GM23338 (cell line): ENCODE measurements around the gene KRT3. TPM values are rescaled to one million over a fixed set of nuclear protein-coding genes. Genes with fewer than 3 reads are reported as not detected.

Experiments
- ATAC-seq: fragments of 200-7000 bp; cut with Tn5 transposase; 3 replicates; pipeline ENCODE4 v1.9.1; 2020
- DNase-seq: peaks from one replicate; pipeline ENCODE4 v3.0.0-alpha.2; 2015; ENCODE audit warnings: low spot score
- H2AFZ ChIP-seq: fragments of 200-600 bp; sonication (generic); 2 replicates; pipeline ENCODE4 v1.8.0; 2016; ENCODE audit warnings: antibody characterized with exemption, mild to moderate bottlenecking, moderate library complexity
- H3F3A ChIP-seq: fragments of 200-600 bp; sonication (generic); replicated peaks from 2 replicates; pipeline ENCODE4 v1.8.0; 2017; ENCODE audit warnings: antibody characterized with exemption, mixed run types, low read depth
- H3K27ac ChIP-seq: fragments of 200-600 bp; sonication (generic); 2 replicates; pipeline ENCODE4 v1.6.1; 2016; ENCODE audit warnings: low read depth
- H3K27me3 ChIP-seq: fragments of 200-600 bp; sonication (generic); 2 replicates; pipeline ENCODE4 v1.8.0; 2016; ENCODE audit warnings: mild to moderate bottlenecking, mixed run types, moderate library complexity; ENCODE audit not compliant: insufficient read depth
- H3K36me3 ChIP-seq: fragments of 200-600 bp; sonication (generic); 2 replicates; pipeline ENCODE4 v1.8.0; 2016; ENCODE audit warnings: mild to moderate bottlenecking; ENCODE audit not compliant: insufficient read depth
- H3K4me1 ChIP-seq: fragments of 200-600 bp; sonication (generic); 2 replicates; pipeline ENCODE4 v1.8.0; 2016; ENCODE audit warnings: mild to moderate bottlenecking, moderate library complexity; ENCODE audit not compliant: insufficient read depth
- H3K4me2 ChIP-seq: fragments of 200-600 bp; sonication (generic); 2 replicates; pipeline ENCODE4 v1.7.1; 2017; ENCODE audit warnings: mixed run types
- H3K4me3 ChIP-seq: fragments of 200-600 bp; sonication (generic); 2 replicates; pipeline ENCODE4 v1.6.1; 2016; ENCODE audit warnings: mixed run types
- H3K79me2 ChIP-seq: fragments of 200-600 bp; sonication (generic); replicated peaks from 2 replicates; pipeline ENCODE4 v1.8.0; 2017; ENCODE audit warnings: mild to moderate bottlenecking; ENCODE audit not compliant: insufficient read depth
- H3K9me2 ChIP-seq: fragments of 200-600 bp; sonication (generic); 2 replicates; pipeline ENCODE4 v1.8.0; 2017; ENCODE audit not compliant: insufficient read depth
- H4K20me1 ChIP-seq: fragments of 200-600 bp; sonication (generic); replicated peaks from 2 replicates; pipeline ENCODE4 v1.8.0; 2017; ENCODE audit warnings: mild to moderate bottlenecking; ENCODE audit not compliant: insufficient read depth
- H3K27ac Mint-ChIP-seq: 2 replicates; pipeline ENCODE4 v1.8.0; 2020; ENCODE audit warnings: inconsistent platforms, mild to moderate bottlenecking, moderate library complexity, mixed read lengths
- H3K27me3 Mint-ChIP-seq: 3 replicates; pipeline ENCODE4 v1.8.0; 2022; ENCODE audit warnings: low read depth, mild to moderate bottlenecking, moderate library complexity, mixed read lengths, inconsistent platforms; ENCODE audit not compliant: insufficient read depth, poor library complexity
- H3K36me3 Mint-ChIP-seq: 3 replicates; pipeline ENCODE4 v1.8.0; 2021; ENCODE audit warnings: low read depth, mild to moderate bottlenecking, inconsistent platforms, moderate library complexity, mixed read lengths
- H3K4me1 Mint-ChIP-seq: 3 replicates; pipeline ENCODE4 v1.8.0; 2020; ENCODE audit warnings: mild to moderate bottlenecking, inconsistent platforms, mixed read lengths
- H3K4me3 Mint-ChIP-seq: 3 replicates; pipeline ENCODE4 v1.8.0; 2021; ENCODE audit warnings: moderate library complexity, mild to moderate bottlenecking, inconsistent platforms, mixed read lengths
- H3K9me3 Mint-ChIP-seq: 3 replicates; pipeline ENCODE4 v1.8.0; 2020; ENCODE audit warnings: moderate library complexity, mild to moderate bottlenecking, inconsistent platforms, mixed read lengths
- CREB1 ChIP-seq: fragments of 250-450 bp; sonication (Bioruptor Pico); IDR thresholded peaks from 2 replicates; pipeline ENCODE4 v1.5.0; 2020; ENCODE audit warnings: low read depth, mild to moderate bottlenecking, moderate library complexity
- EZH2 ChIP-seq: fragments of 200-600 bp; sonication (generic); IDR thresholded peaks from one replicate; pipeline ENCODE4 v1.8.0; 2017; ENCODE audit warnings: antibody characterized with exemption, mild to moderate bottlenecking, low read depth; ENCODE audit not compliant: unreplicated experiment
- EZH2phosphoT487 ChIP-seq: fragments of 200-600 bp; sonication (generic); IDR thresholded peaks from one replicate; pipeline ENCODE4 v1.8.1; 2018; ENCODE audit warnings: antibody characterized with exemption; ENCODE audit not compliant: unreplicated experiment
- JUNB ChIP-seq: IDR thresholded peaks from one replicate; pipeline ENCODE4 v1.6.1; 2016; ENCODE audit warnings: antibody characterized with exemption; ENCODE audit not compliant: unreplicated experiment
- POLR2AphosphoS5 ChIP-seq: IDR thresholded peaks from 2 replicates; pipeline ENCODE4 v1.6.1; 2016; ENCODE audit warnings: antibody characterized with exemption, low read depth
- STAT1 ChIP-seq: IDR thresholded peaks from one replicate; pipeline ENCODE4 v1.6.1; 2016; ENCODE audit warnings: antibody characterized with exemption; ENCODE audit not compliant: unreplicated experiment
- ZNF114 ChIP-seq: fragments of 250-450 bp; sonication (Bioruptor Pico); IDR thresholded peaks from 2 replicates; pipeline ENCODE4 v1.5.0; 2020; ENCODE audit warnings: mild to moderate bottlenecking, moderate library complexity
- ZNF331 ChIP-seq: fragments of 250-450 bp; sonication (Bioruptor Pico); IDR thresholded peaks from 2 replicates; pipeline ENCODE4 v1.5.0; 2020; ENCODE audit warnings: low read depth, mild to moderate bottlenecking, moderate library complexity
- polyA plus RNA-seq: library from polyadenylated mRNA; unstranded; fragments of >200 nt; fragmentation: Nextera tagmentation; extraction: Ambion mirVana; gene quantifications from 2 replicates; pipeline ENCODE4 v1.2.1, GENCODE V29; 2016
- total RNA-seq: library from RNA; depleted of rRNA; stranded (reverse); fragments of >200 nt; shearing (Covaris generic); gene quantifications from 2 replicates; pipeline ENCODE4 v1.2.3, GENCODE V29; 2014
- TF ChIP-seq, protein P1 (sequence below), 2 experiments: fragments of 200-600 bp in 1 of 2; sonication (generic) in 1 of 2; conservative IDR thresholded peaks; 2 replicates each; pipeline versions ENCODE4 v1.5.1 to v1.6.1; 2016 to 2017; ENCODE audit warnings: antibody characterized with exemption in 2 of 2, low read depth in 2 of 2, mild to moderate bottlenecking in 2 of 2, moderate library complexity in 1 of 2
- TF ChIP-seq, protein P2 (sequence below): fragments of 250-450 bp; sonication (Bioruptor Pico); IDR thresholded peaks from 2 replicates; pipeline ENCODE4 v1.5.0; 2020; ENCODE audit warnings: mild to moderate bottlenecking, moderate library complexity

Gene KRT3
- total and polyA plus RNA-seq, 2 experiments from 2014 or later, result not detected

DNA sequence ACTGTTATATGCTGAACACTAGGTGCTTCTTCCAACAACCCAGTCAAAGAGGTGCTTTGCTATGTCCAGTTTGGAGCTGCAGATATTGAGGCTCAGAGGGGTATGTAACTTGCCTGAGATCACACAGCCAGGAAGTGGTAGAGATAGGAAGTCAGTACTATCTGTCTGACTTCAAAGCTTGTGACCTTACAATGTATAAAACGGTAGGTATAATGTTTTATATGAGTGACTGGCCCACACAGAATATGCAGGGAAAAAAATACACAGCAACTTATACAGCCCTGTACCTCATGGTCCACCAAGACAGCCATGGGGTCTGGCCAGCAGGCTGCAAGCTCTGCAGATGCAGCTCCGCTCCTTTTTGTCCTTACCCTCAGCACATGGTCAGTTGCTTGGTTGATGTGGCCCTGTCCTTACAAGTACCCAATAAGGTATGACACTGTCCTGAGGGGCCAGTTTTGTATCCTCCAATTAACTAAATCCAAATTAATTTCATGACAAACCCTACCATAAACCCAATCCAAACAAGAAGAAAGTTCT lies 21.9 kb upstream of the KRT3 start:
- no peak for ATAC-seq
- Histone ChIP-seq H3K36me3 (no peaks in the 10 kb centered on the region), H3K4me1 (no peaks in the 10 kb centered on the region), H3K27me3 (no peaks in the 10 kb centered on the region), H4K20me1 (no peaks in the 10 kb centered on the region), H3K9me2 (no peaks in the 10 kb centered on the region), H3F3A (no peaks in the 10 kb centered on the region), H3K4me3 (no peak overlapping the region), H3K27ac (no peak overlapping the region), H2AFZ (no peak overlapping the region), H3K4me2 (no peak overlapping the region), H3K79me2 (no peaks in the 10 kb centered on the region)
- Mint-ChIP-seq H3K4me3 (no peak overlapping the region), H3K4me1 (no peaks in the 10 kb centered on the region), H3K27me3 (peaks cover 4% of the 10 kb centered on the region), H3K36me3 (no peaks in the 10 kb centered on the region), H3K9me3 (no peaks in the 10 kb centered on the region), H3K27ac (no peak overlapping the region)
- TF ChIP-seq ZNF331 (CRISPR knock-in tag) (no peak), EZH2 (no peak), EZH2phosphoT487 (no peak)
- TF ChIP-seq, protein P1, sequence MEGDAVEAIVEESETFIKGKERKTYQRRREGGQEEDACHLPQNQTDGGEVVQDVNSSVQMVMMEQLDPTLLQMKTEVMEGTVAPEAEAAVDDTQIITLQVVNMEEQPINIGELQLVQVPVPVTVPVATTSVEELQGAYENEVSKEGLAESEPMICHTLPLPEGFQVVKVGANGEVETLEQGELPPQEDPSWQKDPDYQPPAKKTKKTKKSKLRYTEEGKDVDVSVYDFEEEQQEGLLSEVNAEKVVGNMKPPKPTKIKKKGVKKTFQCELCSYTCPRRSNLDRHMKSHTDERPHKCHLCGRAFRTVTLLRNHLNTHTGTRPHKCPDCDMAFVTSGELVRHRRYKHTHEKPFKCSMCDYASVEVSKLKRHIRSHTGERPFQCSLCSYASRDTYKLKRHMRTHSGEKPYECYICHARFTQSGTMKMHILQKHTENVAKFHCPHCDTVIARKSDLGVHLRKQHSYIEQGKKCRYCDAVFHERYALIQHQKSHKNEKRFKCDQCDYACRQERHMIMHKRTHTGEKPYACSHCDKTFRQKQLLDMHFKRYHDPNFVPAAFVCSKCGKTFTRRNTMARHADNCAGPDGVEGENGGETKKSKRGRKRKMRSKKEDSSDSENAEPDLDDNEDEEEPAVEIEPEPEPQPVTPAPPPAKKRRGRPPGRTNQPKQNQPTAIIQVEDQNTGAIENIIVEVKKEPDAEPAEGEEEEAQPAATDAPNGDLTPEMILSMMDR (conservative IDR thresholded peaks at IDR 0.05; ENCODE audit: low read depth in 2 of 2), result no peak
- DNase-seq, result no peak

DNA sequence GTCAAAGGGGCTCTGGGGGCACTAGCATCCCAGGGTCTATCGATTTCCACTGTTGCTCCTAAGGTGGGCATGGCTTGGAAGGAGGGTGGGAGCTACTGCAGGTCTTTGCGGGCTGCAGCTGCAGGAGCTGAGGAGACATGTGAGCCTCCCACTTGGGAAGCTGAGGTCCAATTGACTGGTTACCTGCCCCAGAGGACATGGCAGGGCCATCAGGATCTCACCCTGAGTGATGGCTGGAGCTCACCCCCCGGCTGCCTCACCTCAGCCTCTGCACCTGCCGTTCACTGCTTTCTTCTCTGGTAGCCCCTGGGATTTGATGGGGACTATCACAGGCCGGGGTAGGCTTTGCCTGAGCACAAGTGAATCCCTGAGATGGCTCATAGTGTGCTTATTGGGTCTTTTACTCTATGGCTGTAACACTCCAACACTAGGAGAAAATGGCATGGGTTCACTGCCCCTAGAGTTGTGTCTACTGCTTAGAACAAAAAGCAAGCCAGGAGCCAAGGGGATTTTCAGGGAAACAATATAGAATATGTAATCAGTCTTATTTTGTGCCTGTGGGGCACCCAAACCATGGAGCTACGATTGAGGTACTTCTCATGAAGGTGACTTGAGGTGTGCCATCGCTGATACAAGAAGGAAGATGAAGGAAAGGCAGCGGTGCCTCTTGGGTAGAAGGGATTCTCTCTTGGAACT lies 21.2 kb upstream of the KRT3 start:
- Histone ChIP-seq H3K4me2 (no peak overlapping the region), H3K4me3 (no peak overlapping the region), H3K9me2 (no peaks in the 10 kb centered on the region), H3K36me3 (no peaks in the 10 kb centered on the region), H3F3A (no peaks in the 10 kb centered on the region), H2AFZ (no peak overlapping the region), H3K4me1 (no peaks in the 10 kb centered on the region), H3K27me3 (no peaks in the 10 kb centered on the region), H3K79me2 (no peaks in the 10 kb centered on the region), H3K27ac (no peak overlapping the region), H4K20me1 (no peaks in the 10 kb centered on the region)
- ATAC-seq (no peak), DNase-seq (no peak)
- Mint-ChIP-seq H3K4me1 (no peaks in the 10 kb centered on the region), H3K9me3 (no peaks in the 10 kb centered on the region), H3K27me3 (peaks cover 4% of the 10 kb centered on the region), H3K4me3 (no peak overlapping the region), H3K36me3 (no peaks in the 10 kb centered on the region), H3K27ac (no peak overlapping the region)
- TF ChIP-seq EZH2, result no peak
- TF ChIP-seq POLR2AphosphoS5, result no peak
- TF ChIP-seq ZNF114 (CRISPR knock-in tag), result no peak
- TF ChIP-seq, protein P2, sequence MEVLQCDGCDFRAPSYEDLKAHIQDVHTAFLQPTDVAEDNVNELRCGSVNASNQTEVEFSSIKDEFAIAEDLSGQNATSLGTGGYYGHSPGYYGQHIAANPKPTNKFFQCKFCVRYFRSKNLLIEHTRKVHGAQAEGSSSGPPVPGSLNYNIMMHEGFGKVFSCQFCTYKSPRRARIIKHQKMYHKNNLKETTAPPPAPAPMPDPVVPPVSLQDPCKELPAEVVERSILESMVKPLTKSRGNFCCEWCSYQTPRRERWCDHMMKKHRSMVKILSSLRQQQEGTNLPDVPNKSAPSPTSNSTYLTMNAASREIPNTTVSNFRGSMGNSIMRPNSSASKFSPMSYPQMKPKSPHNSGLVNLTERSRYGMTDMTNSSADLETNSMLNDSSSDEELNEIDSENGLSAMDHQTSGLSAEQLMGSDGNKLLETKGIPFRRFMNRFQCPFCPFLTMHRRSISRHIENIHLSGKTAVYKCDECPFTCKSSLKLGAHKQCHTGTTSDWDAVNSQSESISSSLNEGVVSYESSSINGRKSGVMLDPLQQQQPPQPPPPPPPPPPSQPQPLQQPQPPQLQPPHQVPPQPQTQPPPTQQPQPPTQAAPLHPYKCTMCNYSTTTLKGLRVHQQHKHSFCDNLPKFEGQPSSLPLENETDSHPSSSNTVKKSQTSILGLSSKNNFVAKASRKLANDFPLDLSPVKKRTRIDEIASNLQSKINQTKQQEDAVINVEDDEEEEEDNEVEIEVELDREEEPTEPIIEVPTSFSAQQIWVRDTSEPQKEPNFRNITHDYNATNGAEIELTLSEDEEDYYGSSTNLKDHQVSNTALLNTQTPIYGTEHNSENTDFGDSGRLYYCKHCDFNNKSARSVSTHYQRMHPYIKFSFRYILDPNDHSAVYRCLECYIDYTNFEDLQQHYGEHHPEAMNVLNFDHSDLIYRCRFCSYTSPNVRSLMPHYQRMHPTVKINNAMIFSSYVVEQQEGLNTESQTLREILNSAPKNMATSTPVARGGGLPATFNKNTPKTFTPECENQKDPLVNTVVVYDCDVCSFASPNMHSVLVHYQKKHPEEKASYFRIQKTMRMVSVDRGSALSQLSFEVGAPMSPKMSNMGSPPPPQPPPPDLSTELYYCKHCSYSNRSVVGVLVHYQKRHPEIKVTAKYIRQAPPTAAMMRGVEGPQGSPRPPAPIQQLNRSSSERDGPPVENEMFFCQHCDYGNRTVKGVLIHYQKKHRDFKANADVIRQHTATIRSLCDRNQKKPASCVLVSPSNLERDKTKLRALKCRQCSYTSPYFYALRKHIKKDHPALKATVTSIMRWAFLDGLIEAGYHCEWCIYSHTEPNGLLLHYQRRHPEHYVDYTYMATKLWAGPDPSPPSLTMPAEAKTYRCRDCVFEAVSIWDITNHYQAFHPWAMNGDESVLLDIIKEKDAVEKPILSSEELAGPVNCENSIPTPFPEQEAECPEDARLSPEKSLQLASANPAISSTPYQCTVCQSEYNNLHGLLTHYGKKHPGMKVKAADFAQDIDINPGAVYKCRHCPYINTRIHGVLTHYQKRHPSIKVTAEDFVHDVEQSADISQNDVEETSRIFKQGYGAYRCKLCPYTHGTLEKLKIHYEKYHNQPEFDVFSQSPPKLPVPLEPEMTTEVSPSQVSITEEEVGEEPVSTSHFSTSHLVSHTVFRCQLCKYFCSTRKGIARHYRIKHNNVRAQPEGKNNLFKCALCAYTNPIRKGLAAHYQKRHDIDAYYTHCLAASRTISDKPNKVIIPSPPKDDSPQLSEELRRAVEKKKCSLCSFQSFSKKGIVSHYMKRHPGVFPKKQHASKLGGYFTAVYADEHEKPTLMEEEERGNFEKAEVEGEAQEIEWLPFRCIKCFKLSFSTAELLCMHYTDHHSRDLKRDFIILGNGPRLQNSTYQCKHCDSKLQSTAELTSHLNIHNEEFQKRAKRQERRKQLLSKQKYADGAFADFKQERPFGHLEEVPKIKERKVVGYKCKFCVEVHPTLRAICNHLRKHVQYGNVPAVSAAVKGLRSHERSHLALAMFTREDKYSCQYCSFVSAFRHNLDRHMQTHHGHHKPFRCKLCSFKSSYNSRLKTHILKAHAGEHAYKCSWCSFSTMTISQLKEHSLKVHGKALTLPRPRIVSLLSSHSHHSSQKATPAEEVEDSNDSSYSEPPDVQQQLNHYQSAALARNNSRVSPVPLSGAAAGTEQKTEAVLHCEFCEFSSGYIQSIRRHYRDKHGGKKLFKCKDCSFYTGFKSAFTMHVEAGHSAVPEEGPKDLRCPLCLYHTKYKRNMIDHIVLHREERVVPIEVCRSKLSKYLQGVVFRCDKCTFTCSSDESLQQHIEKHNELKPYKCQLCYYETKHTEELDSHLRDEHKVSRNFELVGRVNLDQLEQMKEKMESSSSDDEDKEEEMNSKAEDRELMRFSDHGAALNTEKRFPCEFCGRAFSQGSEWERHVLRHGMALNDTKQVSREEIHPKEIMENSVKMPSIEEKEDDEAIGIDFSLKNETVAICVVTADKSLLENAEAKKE (CRISPR knock-in tag), result no peak
- TF ChIP-seq STAT1, result no peak
- TF ChIP-seq JUNB, result no peak
- TF ChIP-seq, protein P1 (conservative IDR thresholded peaks at IDR 0.05; ENCODE audit: low read depth in 2 of 2), result no peak
- TF ChIP-seq CREB1 (CRISPR knock-in tag), result no peak
- TF ChIP-seq EZH2phosphoT487, result no peak
- no peak for TF ChIP-seq ZNF331 (CRISPR knock-in tag)
